CD4-positive, alpha-beta T cell treated with Interferon gamma for 1 hour (primary cell): ENCODE results near the gene GLMP.

Source experiments
- DNase-seq: peaks from one replicate; pipeline ENCODE4 v3.0.0-alpha.2; 2020

The GLMP gene

GRCh38 chr1:156246781-156247459, 48.6 kb downstream of the GLMP start:
- DNase-seq: no peak

GRCh38 chr1:156246241-156246780, 49.2 kb downstream of the GLMP start:
- no peak for DNase-seq

- peak; percentile 24 for DNase-seq
Observed at GRCh38 chr1:156245451-156246232, 49.8 kb downstream of the GLMP start.

- no peak for DNase-seq
Observed at GRCh38 chr1:156244712-156245111, 50.8 kb downstream of the GLMP start.

GRCh38 chr1:156244126-156244525, 51.4 kb downstream of the GLMP start:
- no peak for DNase-seq

GRCh38 chr1:156242738-156243137, 52.7 kb downstream of the GLMP start:
- no peak for DNase-seq
